ENCODE data around the gene WLS.

DNA sequence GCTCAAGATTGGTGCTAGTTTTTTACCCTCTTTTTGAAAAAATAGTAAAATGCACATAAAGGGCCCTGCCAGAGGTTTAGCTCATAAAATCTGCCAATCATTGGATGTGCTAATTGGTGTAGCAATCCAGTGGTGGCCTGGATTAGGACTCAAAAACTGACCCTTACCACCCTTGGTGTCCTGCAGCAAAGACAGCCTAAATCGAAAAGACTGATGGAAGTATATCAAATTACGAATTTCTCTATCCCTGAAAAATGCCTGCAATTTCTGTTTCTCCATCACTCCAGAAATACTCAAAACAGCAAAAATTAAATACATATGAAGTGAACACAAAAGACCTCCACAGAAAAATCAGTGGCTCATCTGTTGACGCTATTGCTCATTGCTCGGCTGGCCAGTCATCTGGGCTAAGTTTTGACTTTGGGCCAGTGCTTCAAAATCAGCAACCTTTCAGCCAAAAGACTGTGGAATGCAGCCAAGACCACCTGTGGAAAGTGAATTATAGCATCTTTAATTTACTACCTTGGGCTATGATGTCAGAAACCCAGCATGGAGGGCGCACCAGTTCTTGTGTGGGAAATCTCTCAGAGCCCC, 30.0 kb downstream of the WLS start:
- TF ChIP-seq, protein P1, sequence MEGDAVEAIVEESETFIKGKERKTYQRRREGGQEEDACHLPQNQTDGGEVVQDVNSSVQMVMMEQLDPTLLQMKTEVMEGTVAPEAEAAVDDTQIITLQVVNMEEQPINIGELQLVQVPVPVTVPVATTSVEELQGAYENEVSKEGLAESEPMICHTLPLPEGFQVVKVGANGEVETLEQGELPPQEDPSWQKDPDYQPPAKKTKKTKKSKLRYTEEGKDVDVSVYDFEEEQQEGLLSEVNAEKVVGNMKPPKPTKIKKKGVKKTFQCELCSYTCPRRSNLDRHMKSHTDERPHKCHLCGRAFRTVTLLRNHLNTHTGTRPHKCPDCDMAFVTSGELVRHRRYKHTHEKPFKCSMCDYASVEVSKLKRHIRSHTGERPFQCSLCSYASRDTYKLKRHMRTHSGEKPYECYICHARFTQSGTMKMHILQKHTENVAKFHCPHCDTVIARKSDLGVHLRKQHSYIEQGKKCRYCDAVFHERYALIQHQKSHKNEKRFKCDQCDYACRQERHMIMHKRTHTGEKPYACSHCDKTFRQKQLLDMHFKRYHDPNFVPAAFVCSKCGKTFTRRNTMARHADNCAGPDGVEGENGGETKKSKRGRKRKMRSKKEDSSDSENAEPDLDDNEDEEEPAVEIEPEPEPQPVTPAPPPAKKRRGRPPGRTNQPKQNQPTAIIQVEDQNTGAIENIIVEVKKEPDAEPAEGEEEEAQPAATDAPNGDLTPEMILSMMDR (IDR thresholded peaks at IDR 0.05): no peak
- no peak for TF ChIP-seq POLR2A (IDR thresholded peaks at IDR 0.05)
